NCI-H2029 treated with DMSO at 0.1 percent for 48 hours (cell line): ENCODE data around the gene ETFRF1.

Experiments used
- DNase-seq: peaks from one replicate; lab custom pipeline; 2025; lab: John Stamatoyannopoulos, UW

ETFRF1 gene

DNA sequence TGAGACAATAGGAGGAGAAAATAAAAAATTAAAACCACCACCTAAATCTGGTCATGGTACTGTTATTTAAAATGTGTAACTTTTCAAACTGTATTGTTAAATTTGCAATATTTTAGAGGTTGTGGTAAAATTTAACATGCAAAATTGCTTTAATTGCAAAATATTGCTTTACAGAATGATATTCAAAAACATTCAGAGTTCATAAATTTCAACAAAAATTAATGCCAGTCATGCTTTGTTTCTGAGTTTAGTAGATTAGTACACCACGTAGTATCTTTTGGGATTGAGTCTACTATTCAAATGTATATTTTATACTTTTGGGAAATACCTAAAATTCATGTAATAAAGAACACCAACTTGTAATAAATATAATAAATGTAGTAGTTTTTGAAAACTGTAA lies 18.3 kb downstream of the ETFRF1 start:
- no peak for DNase-seq

DNA sequence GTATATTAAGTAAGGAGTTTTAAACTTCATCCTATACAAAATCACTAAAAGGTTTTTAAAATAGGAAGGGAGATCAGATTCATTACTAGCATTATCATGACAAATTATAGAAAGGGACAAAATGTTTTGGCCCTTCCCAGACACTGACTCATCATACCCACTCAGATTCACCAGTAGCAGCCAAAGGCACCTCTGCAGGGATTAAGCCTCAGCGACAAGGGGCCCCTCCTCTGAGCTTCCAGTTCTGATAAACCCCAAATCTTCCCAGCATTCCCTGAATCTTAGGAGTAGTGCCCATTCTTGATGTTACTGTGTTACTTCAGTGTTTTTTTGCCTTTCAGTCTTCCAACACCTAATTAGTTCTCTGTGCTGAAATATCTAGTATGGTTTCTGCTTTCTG lies 41.2 kb downstream of the ETFRF1 start:
- DNase-seq: no peak

DNA sequence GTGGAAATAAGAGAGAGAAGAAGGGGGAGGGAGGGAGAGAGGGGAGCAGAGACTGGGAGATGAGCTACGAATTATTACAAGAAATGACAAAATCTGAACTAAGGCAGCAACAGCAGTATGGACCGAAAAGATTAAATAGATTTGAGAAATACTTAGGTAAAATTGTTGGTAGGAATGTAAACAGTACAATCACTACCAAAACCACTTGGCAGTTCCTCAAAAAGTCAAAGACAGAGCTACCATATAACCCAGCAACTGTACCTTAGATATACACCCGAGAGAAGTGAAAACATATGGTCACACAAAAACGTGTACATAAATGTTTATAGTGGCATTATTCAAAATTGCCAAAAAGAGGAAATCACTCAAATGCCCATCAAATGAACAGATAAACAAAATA lies 41.6 kb downstream of the ETFRF1 start:
- no peak for DNase-seq

GRCh38 chr12:25241167-25242020 lies 46.4 kb downstream of the ETFRF1 start:
- no peak for DNase-seq

DNA sequence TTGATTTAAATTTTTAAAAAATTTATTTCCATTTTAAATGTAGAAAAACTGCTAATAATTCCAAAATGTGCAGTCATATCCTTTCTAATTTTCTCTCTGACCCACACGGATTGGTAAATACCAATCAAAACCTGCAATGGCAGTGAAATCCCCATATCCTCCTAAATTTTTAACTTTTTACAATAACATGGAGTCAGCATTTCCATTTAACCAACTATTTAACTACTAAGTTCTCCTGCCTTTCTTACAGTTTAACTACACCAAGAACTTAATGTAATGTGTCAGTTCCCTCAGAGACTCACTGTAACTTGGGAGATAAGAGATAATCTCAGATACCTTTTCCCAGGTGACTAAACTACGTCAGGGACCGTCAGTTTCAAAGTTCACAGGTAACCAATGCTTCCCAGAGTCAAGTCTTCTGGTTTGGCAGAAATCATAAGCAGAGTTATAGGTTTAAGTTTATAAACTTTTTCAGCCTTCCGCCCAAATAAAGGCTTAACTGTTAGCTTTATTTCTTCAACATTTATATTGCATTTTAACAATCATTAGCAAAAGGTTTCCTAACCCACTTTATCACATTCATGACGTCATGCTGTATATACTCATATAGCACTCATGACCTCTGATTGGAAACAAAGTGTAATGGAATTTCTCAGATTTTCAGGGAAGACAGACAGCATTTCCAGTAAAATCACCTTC lies 48.1 kb downstream of the ETFRF1 start:
- DNase-seq: no peak

DNA sequence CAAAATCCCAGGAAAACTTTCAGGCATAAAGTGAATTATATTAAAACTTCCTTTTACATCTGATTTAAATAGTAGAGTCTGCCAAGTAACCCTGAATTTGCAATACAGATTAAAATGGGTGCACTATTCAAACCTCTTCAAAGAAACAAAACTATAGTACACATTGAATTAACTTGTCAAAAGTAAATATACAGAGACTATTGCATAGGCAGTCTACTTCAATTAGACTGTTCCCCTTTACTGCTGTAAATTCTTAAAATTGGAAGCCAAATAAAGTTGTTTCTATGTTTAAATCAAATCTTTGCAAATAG lies 48.6 kb downstream of the ETFRF1 start:
- DNase-seq: no peak

DNA sequence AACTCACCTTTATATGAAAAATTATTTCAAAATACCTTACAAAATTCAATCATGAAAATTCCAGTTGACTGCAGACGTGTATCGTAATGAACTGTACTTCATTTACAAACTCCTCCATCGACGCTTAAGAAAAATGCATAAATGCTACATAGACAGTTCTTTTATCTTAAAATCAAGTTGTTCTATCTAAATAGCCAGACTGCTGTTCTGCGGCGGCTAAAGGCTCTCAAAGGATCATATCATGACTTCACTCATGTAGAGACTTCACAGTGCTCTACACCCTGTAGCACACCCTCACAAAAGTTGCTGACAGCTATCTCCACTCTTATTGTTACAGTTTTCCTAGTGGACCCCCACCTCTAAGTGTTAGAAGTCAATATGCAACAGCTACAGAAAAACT lies 50.5 kb downstream of the ETFRF1 start:
- no peak for DNase-seq

- no peak for DNase-seq
Measured at GRCh38 chr12:25248137-25248536, 53.1 kb downstream of the ETFRF1 start.

GRCh38 chr12:25248732-25249131 lies 53.7 kb downstream of the ETFRF1 start:
- no peak for DNase-seq

DNA sequence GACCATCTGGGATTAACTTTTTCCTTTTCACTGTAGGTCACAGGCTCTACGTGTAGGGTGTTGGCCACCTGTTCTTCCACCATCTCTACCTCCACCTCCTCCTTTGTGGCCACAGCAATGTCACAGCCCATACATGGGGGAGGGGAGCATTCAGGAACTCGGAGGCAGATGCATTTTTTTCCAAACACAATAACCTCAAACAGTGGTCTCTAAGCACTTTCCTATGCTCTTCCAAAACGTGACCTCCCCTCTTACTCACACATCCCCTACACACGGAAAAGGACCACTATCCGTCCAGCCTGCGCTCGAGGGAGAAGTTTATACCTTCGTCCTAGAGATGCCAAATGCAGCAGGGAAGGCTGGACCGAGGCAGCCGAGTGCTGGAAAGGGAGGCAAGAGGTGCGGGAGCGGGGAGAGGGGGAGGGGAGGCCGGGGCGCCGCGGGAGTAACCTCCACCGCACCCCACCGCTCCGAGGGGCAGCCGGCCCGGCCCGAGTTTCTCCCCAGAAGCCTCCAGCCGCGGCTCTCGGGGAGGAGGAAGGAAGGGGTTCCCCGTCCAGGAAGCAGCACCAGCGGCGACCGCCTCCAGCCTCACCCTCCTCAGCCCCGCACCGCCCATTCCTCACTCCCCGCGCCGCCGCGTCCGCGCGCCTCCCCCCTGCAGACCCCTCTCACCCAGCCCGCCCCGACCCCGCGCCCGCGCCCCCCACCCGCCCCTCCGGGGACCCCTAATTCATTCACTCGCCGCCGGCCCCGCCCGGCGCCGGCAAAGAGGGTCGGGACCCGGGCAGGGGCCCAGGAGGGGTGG lies 55.1 kb downstream of the ETFRF1 start:
- DNase-seq: no peak

DNA sequence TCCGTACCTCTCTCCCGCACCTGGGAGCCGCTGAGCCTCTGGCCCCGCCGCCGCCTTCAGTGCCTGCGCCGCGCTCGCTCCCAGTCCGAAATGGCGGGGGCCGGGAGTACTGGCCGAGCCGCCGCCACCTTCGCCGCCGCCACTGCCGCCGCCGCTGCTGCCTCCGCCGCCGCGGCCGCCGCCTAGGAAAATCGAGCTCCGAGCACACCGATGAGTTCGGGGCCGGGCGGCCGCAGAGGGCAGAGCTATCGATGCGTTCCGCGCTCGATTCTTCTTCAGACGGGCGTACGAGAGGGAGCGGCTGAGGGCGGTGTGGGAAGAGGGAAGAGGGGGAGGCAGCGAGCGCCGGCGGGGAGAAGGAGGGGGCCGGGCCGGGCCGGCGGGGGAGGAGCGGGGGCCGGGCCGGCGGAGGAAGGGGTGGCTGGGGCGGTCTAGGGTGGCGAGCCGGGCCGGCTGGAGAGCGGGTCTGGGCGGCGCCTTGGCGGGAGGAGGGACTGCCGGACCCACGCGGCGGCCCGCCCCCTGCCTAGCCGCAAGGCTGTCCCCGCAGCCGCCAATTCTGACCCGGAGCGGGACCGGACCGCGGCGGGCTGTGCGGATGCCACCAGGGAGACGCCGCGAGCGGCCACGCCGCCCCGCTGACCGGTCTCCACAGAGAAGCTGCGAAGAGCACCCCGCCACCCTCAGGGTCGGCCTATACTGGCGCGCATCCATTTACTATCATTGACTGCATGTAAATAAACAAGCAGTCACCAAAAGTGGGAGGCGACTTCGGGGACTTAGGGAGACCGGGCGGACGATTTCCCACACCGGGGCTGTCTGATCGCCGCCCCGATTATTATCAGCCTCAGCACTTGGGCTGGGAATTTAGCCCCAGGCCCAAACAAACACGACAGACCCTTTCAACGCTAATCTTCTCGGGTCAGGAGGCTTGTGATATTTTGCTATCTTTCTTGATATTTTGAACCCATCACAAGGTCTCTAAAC lies 56.0 kb downstream of the ETFRF1 start, which contains the start of gene KRAS:
Gene KRAS (minus strand): TSS at position 186 of the 987 bp plus-strand sequence.
- DNase-seq: peak; percentile 89

DNA sequence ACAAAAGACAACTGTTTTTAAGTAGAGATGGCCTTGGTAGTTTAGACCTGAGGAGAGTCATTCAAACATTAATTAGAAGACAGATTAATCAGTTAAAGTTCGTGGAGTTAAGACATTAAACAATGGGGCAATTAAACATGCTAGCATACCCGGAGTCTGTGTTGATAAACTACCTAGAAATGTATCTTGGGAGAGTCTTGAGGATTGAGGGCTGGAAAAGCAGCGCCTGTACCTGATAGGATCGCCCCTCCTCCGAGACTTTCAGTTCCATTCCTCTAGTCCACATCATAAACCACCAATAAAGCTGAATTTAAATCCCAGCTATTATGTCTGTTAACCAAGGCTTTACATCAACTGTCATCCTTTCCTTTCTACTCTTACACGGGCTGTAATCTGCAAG lies 56.7 kb downstream of the ETFRF1 start:
- no peak for DNase-seq

DNA sequence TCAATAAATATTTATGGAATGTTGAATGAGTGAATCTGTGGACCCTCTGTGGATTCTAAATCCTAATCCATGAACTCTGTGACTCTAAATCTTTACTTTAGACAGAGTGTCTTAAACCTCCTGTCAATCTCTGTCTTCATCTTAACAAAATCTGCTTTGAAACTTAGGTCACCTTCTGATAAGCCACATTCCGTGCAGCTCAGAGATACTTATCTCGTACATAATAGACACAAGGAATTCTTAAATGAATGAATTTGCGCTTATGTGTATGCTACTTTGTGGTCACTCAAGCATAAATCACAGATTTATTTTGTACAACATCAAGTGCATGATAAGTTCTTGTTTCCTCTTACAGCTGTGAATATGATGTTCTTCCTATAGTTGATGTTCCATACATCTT lies 57.9 kb downstream of the ETFRF1 start:
- no peak for DNase-seq

GRCh38 chr12:25253371-25254068 lies 58.5 kb downstream of the ETFRF1 start:
- DNase-seq: no peak

GRCh38 chr12:25254271-25254880 lies 59.3 kb downstream of the ETFRF1 start:
- DNase-seq: no peak
